ENCODE measurements around the gene SEC11A.

Gene SEC11A

DNA sequence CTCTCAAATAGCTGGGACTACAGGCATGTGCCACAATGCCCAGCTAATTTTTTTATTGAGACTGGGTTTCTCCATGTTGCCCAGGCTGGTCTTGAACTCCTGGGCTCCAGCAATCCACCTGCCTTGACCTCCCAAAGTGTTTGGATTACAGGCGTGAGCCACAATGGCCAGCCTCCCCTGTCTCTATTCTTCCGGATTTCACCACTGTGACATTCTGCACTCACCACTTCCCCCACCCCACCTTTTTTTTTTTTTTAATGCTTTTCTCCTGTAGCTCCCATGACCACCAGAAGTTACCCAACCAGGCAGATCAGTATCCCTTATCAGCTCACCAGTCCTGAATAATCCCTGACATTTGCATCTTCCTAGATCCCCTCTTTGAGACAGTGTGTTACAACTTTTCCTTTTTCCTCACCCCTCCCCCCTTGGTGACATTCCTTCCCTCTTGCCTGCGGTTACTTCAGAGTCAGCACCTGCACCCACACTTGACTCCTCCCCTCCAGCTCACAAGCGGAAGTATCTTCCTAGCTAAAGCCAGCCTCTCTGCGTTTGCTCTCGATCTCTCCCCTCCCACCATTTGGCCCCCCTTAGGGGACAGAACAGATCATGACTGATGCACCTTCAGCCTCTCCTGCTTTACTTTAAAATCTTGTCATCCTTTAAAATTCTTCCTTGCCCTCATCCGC is 19.0 kb upstream of the SEC11A start:
- TF ChIP-seq CTCF (IDR thresholded peaks at IDR 0.05; ENCODE audit: low read depth, low read length), result no peak
- H3K4me3 ChIP-seq (ENCODE audit: low read depth, low read length), result no peak overlapping the region

DNA sequence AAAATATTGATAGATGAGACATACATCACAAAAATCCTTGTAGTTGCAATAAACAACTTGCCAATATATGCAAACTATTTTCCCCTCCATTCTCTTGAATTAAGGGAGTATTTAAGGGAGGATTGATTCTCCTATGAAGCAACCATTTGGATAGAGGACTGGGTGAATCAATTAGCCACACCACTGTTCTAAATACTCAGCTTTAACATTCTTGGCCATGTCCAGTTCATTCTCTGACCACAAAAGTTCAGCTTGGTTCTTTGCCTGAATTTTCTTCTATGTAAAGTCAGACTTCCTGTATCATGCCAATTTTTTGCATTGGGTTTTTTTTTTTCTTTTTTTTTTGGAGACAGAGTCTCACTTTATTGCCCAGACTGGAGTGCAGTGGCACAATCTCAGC is 15.8 kb upstream of the SEC11A start:
- H3K4me3 ChIP-seq (ENCODE audit: low read depth, low read length), result no peak overlapping the region

DNA sequence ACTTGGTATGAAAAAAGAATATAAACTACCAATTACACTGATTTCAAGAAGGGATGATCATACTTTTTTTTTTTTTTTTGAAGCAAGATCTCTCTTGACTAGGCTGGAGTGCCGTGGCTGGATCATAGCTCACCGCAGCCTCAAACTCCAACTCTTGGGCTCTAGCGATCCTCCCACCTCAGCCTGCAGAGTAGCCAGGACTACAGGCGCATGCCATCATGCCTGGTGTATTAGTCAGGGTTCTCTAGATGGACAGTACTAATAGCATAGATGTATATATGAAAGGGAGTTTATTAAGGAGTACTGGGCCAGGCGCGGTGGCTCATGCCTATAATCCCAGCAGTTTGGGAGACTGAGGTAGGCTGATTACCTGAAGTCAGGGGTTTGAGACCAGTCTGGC is 11.5 kb upstream of the SEC11A start:
- H3K4me3 ChIP-seq (ENCODE audit: low read depth, low read length), result no peak overlapping the region
- TF ChIP-seq CTCF (IDR thresholded peaks at IDR 0.05; ENCODE audit: low read depth, low read length), result no peak

More for the DNA sequence above, 15.8 kb upstream of the SEC11A start:
- no peak for TF ChIP-seq CTCF (IDR thresholded peaks at IDR 0.05; ENCODE audit: low read depth, low read length)

GRCh38 chr15:84725001-84725491 is 9.1 kb upstream of the SEC11A start:
- no peak for TF ChIP-seq CTCF (IDR thresholded peaks at IDR 0.05; ENCODE audit: low read depth, low read length)
- H3K4me3 ChIP-seq (ENCODE audit: low read depth, low read length), result no peak overlapping the region

DNA sequence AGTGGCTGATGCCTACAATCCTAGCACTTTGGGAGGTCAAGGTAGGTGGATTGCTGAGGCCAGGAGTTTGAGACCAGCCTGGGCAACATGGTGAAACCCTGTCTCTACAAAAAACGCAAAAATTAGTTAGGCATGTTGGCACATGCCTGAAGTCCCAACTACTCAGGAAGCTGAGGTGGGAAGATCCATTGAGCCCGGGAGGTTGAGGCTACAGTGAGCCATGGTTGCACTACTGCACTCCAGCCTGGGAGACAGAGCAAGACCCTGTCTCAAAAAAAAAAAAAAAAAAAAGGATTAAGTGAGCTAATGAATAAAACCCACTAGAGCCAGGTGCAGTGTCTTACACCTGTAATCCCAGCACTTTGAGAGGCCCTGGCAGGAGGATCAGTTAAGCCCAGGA is 6.7 kb upstream of the SEC11A start:
- no peak overlapping the region for H3K4me3 ChIP-seq (ENCODE audit: low read depth, low read length)
- TF ChIP-seq CTCF (IDR thresholded peaks at IDR 0.05; ENCODE audit: low read depth, low read length), result no peak

GRCh38 chr15:84721371-84721770 is 5.4 kb upstream of the SEC11A start:
- no peak overlapping the region for H3K4me3 ChIP-seq (ENCODE audit: low read depth, low read length)
- TF ChIP-seq CTCF (IDR thresholded peaks at IDR 0.05; ENCODE audit: low read depth, low read length), result no peak

GRCh38 chr15:84715441-84716035 is 401 bp downstream of the SEC11A start:
- H3K4me3 ChIP-seq (ENCODE audit: low read depth, low read length), result peak overlapping the region; percentile 77
- no peak for TF ChIP-seq CTCF (IDR thresholded peaks at IDR 0.05; ENCODE audit: low read depth, low read length)
